Measurements from ENCODE around the gene CASS4. TPM values are rescaled to one million over a fixed set of nuclear protein-coding genes. Genes with fewer than 3 reads are reported as not detected.

The CASS4 gene
- total RNA-seq, 3 donors from 2014 or later (not counting 1 experiment from before 2014, with no cell fraction given) = 9.3 to 13.8 (median 13.4) TPM

GRCh38 chr20:56487216-56487615, 75.2 kb downstream of the CASS4 start:
- Histone ChIP-seq H3K4me1 (ENCODE audit: control insufficient read depth, insufficient read depth, low read length) (peaks cover 5% of the 10 kb centered on the region), H3K27ac (ENCODE audit: low read length) (no peak overlapping the region), H3K27me3 (ENCODE audit: control insufficient read depth, insufficient read depth, low read length) (no peaks in the 10 kb centered on the region), H3K9me3 (ENCODE audit: control insufficient read depth, insufficient read depth, low read length) (no peaks in the 10 kb centered on the region), H3K36me3 (ENCODE audit: control insufficient read depth, insufficient read depth, low read length) (peaks cover 71% of the 10 kb centered on the region), H3K4me3 (ENCODE audit: low read length) (no peak overlapping the region)
- ATAC-seq (peak in 1 of 3 donors; percentile 68), DNase-seq (no peak)
- Mint-ChIP-seq H3K9me3 (no peaks in the 10 kb centered on the region), H3K27ac (peak overlapping the region; percentile 6 to 59), H3K36me3 (peaks cover 22% of the 10 kb centered on the region), H3K4me1 (peaks cover 22 to 56% of the 10 kb centered on the region in 2 donors), H3K27me3 (ENCODE audit: low read depth in 2 of 2) (no peaks in the 10 kb centered on the region), H3K4me3 (no peak overlapping the region)
- 84% methylated on average over 11 of the region's 11 CpGs for WGBS (ENCODE audit: insufficient coverage)
- TF ChIP-seq CTCF (IDR thresholded peaks at IDR 0.05) = no peak
- intact Hi-C loops (cut with micrococcal nuclease) = no loop called here

GRCh38 chr20:56488566-56488965, 76.5 kb downstream of the CASS4 start:
- Mint-ChIP-seq H3K36me3 (peaks cover 14% of the 10 kb centered on the region), H3K4me3 (no peak overlapping the region), H3K27me3 (ENCODE audit: low read depth in 2 of 2) (no peaks in the 10 kb centered on the region), H3K4me1 (peaks cover 15 to 52% of the 10 kb centered on the region in 2 donors), H3K27ac (peak overlapping the region in 1 of 2 donors; percentile 10), H3K9me3 (no peaks in the 10 kb centered on the region)
- no peak for DNase-seq
- Histone ChIP-seq H3K36me3 (ENCODE audit: control insufficient read depth, insufficient read depth, low read length) (peaks cover 65% of the 10 kb centered on the region), H3K4me1 (ENCODE audit: control insufficient read depth, insufficient read depth, low read length) (peaks cover 5% of the 10 kb centered on the region), H3K27ac (ENCODE audit: low read length) (no peak overlapping the region), H3K4me3 (ENCODE audit: low read length) (no peak overlapping the region), H3K9me3 (ENCODE audit: control insufficient read depth, insufficient read depth, low read length) (no peaks in the 10 kb centered on the region), H3K27me3 (ENCODE audit: control insufficient read depth, insufficient read depth, low read length) (no peaks in the 10 kb centered on the region)
- intact Hi-C loops (cut with micrococcal nuclease) = no loop called here
- no peak for ATAC-seq
- 94% methylated on average over 5 of the region's 5 CpGs for WGBS (ENCODE audit: insufficient coverage)
- TF ChIP-seq CTCF (IDR thresholded peaks at IDR 0.05) = no peak

GRCh38 chr20:56501116-56501515, 89.1 kb downstream of the CASS4 start:
- WGBS (ENCODE audit: insufficient coverage) = no CpG with 5 or more reads among the region's 1 CpG
- DNase-seq (no peak), ATAC-seq (no peak)
- Histone ChIP-seq H3K4me1 (ENCODE audit: control insufficient read depth, insufficient read depth, low read length) (no peaks in the 10 kb centered on the region), H3K9me3 (ENCODE audit: control insufficient read depth, insufficient read depth, low read length) (no peaks in the 10 kb centered on the region), H3K27ac (ENCODE audit: low read length) (no peak overlapping the region), H3K36me3 (ENCODE audit: control insufficient read depth, insufficient read depth, low read length) (peaks cover 14% of the 10 kb centered on the region), H3K4me3 (ENCODE audit: low read length) (no peak overlapping the region), H3K27me3 (ENCODE audit: control insufficient read depth, insufficient read depth, low read length) (no peaks in the 10 kb centered on the region)
- Mint-ChIP-seq H3K27me3 (ENCODE audit: low read depth in 2 of 2) (no peaks in the 10 kb centered on the region), H3K27ac (no peak overlapping the region), H3K36me3 (peaks cover 9% of the 10 kb centered on the region), H3K9me3 (peaks cover 0 to 3% of the 10 kb centered on the region in 2 donors), H3K4me1 (peaks cover 16 to 17% of the 10 kb centered on the region in 2 donors), H3K4me3 (no peak overlapping the region)
- intact Hi-C loops (cut with micrococcal nuclease) = no loop called here
- TF ChIP-seq CTCF (IDR thresholded peaks at IDR 0.05) = no peak

- no peak for TF ChIP-seq CTCF (IDR thresholded peaks at IDR 0.05)
- intact Hi-C loops (cut with micrococcal nuclease) = loop anchor here (1.0 kb wide), 1 partner anchor 104 kb away; no protein-coding TSS in a partner anchor
- 96% methylated on average over 8 of the region's 8 CpGs for WGBS (ENCODE audit: insufficient coverage)
- no peaks in the 10 kb centered on the region for H3K4me1 ChIP-seq (ENCODE audit: control insufficient read depth, insufficient read depth, low read length)
- Mint-ChIP-seq H3K4me1 (peaks cover 26 to 27% of the 10 kb centered on the region in 2 donors), H3K4me3 (no peak overlapping the region), H3K27ac (peak overlapping the region; percentile 25 to 38), H3K9me3 (no peaks in the 10 kb centered on the region), H3K27me3 (ENCODE audit: low read depth in 2 of 2) (no peaks in the 10 kb centered on the region), H3K36me3 (no peaks in the 10 kb centered on the region)
- peaks cover 3% of the 10 kb centered on the region for H3K36me3 ChIP-seq (ENCODE audit: control insufficient read depth, insufficient read depth, low read length)
- no peak overlapping the region for H3K4me3 ChIP-seq (ENCODE audit: low read length)
- H3K27ac ChIP-seq (ENCODE audit: low read length) = no peak overlapping the region
- H3K27me3 ChIP-seq (ENCODE audit: control insufficient read depth, insufficient read depth, low read length) = no peaks in the 10 kb centered on the region
- ATAC-seq (no peak), DNase-seq (no peak)
- no peaks in the 10 kb centered on the region for H3K9me3 ChIP-seq (ENCODE audit: control insufficient read depth, insufficient read depth, low read length)
Measured at GRCh38 chr20:56503916-56504315, 91.9 kb downstream of the CASS4 start.

All from natural killer cell (primary cell).